Kidney epithelial cell (primary cell): ENCODE measurements around the gene PLA2G2D. TPM values are rescaled to one million over a fixed set of nuclear protein-coding genes. Genes with fewer than 3 reads are reported as not detected.

ENCODE experiments used
- DNase-seq: peaks from one replicate; pipeline ENCODE4 v3.0.0-alpha.2; 2010; ENCODE audit warnings: low read depth
- H3K27me3 ChIP-seq: 2 replicates; pipeline ENCODE4 v1.6.0; 2011; ENCODE audit warnings: low read length; ENCODE audit not compliant: control insufficient read depth, insufficient read depth
- H3K36me3 ChIP-seq: 2 replicates; pipeline ENCODE4 v1.5.1; 2011; ENCODE audit warnings: low read length; ENCODE audit not compliant: control insufficient read depth, insufficient read depth
- H3K4me3 ChIP-seq: 2 replicates; pipeline ENCODE4 v1.5.1; 2011; ENCODE audit warnings: low read depth, mild to moderate bottlenecking, control low read depth, low read length
- CTCF ChIP-seq: IDR thresholded peaks from 2 replicates; pipeline ENCODE4 v1.5.1; 2011; ENCODE audit warnings: mild to moderate bottlenecking, moderate library complexity, low read length, control low read depth, inconsistent platforms; ENCODE audit not compliant: insufficient read depth, poor library complexity, severe bottlenecking
- total RNA-seq: library from RNA; depleted of rRNA; stranded (reverse); fragments of >200 nt; gene quantifications from 2 replicates; pipeline ENCODE4 v1.2.3, GENCODE V29; 2015

Gene PLA2G2D
- total RNA-seq, 1 donor from 2014 or later: not detected

DNA sequence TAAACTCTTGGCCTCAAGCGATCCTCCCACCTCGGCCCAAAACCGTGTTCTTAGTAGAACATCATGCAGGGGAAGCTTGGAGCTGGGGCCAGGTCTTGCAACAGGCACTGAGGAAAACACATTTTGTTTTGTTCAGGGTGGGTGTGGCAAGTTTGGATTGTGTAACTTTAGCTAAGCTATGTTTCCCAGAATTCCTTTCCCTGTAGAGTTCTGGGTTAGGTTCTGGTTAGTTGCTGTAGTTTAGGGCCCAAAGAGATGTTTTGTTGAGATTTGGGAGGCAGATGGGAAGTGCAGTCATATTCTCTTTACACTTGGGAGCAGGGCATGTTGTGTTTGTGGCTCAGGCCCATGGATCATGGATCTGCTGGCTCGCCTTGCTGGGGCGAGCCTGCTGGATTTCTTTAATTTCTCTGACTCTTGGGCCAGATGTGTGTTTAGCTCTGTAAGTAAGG lies 25.4 kb downstream of the PLA2G2D start:
- Histone ChIP-seq H3K36me3 (no peaks in the 10 kb centered on the region), H3K27me3 (peaks cover 4% of the 10 kb centered on the region), H3K4me3 (no peak overlapping the region)
- no peak for TF ChIP-seq CTCF
- DNase-seq: no peak

DNA sequence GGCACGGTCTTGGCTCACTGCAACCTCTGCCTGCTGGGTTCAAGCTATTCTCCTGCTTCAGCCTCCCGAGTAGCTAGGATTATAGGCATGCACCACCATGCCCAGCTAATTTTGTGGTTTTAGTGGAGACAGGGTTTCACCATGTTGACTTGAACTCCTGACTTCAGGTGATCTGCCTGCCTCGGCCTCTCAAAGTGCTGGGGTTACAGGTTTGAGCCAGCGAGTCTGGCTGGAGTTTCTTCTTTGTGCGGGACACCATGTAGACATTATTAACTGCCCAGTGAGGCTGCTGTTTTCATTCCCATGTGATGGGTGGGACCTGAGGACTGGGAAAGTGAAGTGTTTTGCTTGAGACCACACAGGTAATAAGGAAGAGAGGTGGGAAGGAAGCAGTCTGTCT lies 26.0 kb downstream of the PLA2G2D start:
- no peak for DNase-seq
- no peak for TF ChIP-seq CTCF
- Histone ChIP-seq H3K4me3 (no peak overlapping the region), H3K36me3 (no peaks in the 10 kb centered on the region), H3K27me3 (peaks cover 4% of the 10 kb centered on the region)

- Histone ChIP-seq H3K4me3 (no peak overlapping the region), H3K27me3 (no peaks in the 10 kb centered on the region), H3K36me3 (no peaks in the 10 kb centered on the region)
- no peak for DNase-seq
- no peak for TF ChIP-seq CTCF
Observed at GRCh38 chr1:20090641-20091040, 28.7 kb downstream of the PLA2G2D start.

DNA sequence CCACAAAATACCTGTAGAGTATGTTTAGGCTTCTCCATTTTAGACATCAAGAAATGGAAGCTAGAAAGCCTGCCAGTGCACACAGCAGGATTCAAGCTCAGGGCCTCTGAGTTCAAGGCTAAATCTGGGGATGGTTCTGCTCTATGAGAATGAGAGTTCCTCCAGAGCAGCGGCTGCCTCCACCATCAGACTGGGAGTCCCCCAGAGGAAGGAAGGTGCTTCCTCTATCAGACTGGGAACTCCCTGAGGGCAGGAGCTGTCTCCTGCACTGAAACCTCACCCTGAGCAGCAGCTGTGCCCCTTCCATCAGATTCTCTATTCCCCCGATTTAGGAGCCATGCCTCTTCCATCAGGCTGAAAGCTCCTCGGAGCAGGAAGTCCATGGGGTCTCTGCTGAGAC lies 29.2 kb downstream of the PLA2G2D start:
- no peak for DNase-seq
- Histone ChIP-seq H3K4me3 (no peak overlapping the region), H3K36me3 (no peaks in the 10 kb centered on the region), H3K27me3 (no peaks in the 10 kb centered on the region)
- TF ChIP-seq CTCF: no peak

GRCh38 chr1:20089328-20090077 lies 29.8 kb downstream of the PLA2G2D start:
- H3K27me3 ChIP-seq: no peaks in the 10 kb centered on the region
- no peaks in the 10 kb centered on the region for H3K36me3 ChIP-seq
- no peak overlapping the region for H3K4me3 ChIP-seq
- TF ChIP-seq CTCF: no peak
- no peak for DNase-seq

- H3K27me3 ChIP-seq: no peaks in the 10 kb centered on the region
- H3K36me3 ChIP-seq: no peaks in the 10 kb centered on the region
- H3K4me3 ChIP-seq: no peak overlapping the region
- no peak for TF ChIP-seq CTCF
- DNase-seq: no peak
Observed at GRCh38 chr1:20087668-20088067, 31.7 kb downstream of the PLA2G2D start.
